Activated CD8-positive, alpha-beta memory T cell treated with anti-CD3 and anti-CD28 coated beads for 1 hour (primary cell): ENCODE measurements around the gene METTL23.
A peak's percentile ranks its signal among the peaks of the same experiment; 100 is the strongest.

ENCODE experiments used
- DNase-seq, 2 donors: peaks; one replicate each; pipeline ENCODE4 v3.0.0-alpha.2; 2020; ENCODE audit warnings: low read depth in 1 of 2; ENCODE audit errors: extremely low read depth in 1 of 2

Gene METTL23

GRCh38 chr17:76752006-76752405 is 25.4 kb downstream of the METTL23 start:
- DNase-seq, result no peak

- DNase-seq, result no peak
These were observed 26.7 kb downstream of the METTL23 start for GRCh38 chr17:76753061-76753961.

GRCh38 chr17:76755285-76755684 is 28.6 kb downstream of the METTL23 start:
- DNase-seq, result no peak

GRCh38 chr17:76757256-76757655 is 30.6 kb downstream of the METTL23 start:
- no peak for DNase-seq

- no peak for DNase-seq
These were observed 31.9 kb downstream of the METTL23 start for GRCh38 chr17:76758570-76758969.

- DNase-seq, result peak; percentile 36 to 38
These were observed 46.3 kb downstream of the METTL23 start for GRCh38 chr17:76772842-76773525.

GRCh38 chr17:76775021-76775600 is 48.5 kb downstream of the METTL23 start:
- no peak for DNase-seq

- no peak for DNase-seq
These were observed 54.7 kb downstream of the METTL23 start for GRCh38 chr17:76781056-76781982.

- DNase-seq, result no peak
These were observed 56.5 kb downstream of the METTL23 start for GRCh38 chr17:76783146-76783545.
